Panc1 (cell line): ENCODE results near the gene RRM2. TPM values are rescaled to one million over a fixed set of nuclear protein-coding genes. Genes with fewer than 3 reads are reported as not detected.

Source experiments
- ATAC-seq: fragments of 200-7000 bp; cut with Tn5 transposase; 2 replicates; pipeline ENCODE4 v1.9.1; 2020; ENCODE audit warnings: mild to moderate bottlenecking, moderate library complexity
- BruUV-seq: library from RNA; stranded (reverse); fragments of 400-500 nt; replicated peaks from 2 replicates; lab custom pipeline; 2021; lab: Mats Ljungman, UMichigan
- CTCF ChIA-PET: fragments of 300-600 bp; sonication (Branson Sonifier 250); formaldehyde crosslinking; loops from one replicate; lab custom pipeline; 2022; ENCODE audit warnings: antibody characterized with exemption; lab: Charles Lee
- POLR2A ChIA-PET: fragments of 300-600 bp; sonication (Branson Sonifier 250); formaldehyde crosslinking; loops from one replicate; lab custom pipeline; 2022; ENCODE audit warnings: antibody characterized with exemption; lab: Charles Lee
- DNase-seq: peaks from one replicate; pipeline ENCODE4 v3.0.0-alpha.2; 2010; ENCODE audit warnings: low read depth, low spot score
- H3K27ac ChIP-seq: 2 replicates; pipeline ENCODE4 v1.5.1; 2011; ENCODE audit warnings: mild to moderate bottlenecking, low read length, inconsistent platforms
- H3K27me3 ChIP-seq: fragments of 200-500 bp; sonication (Bioruptor generic); 2 replicates; pipeline ENCODE4 v1.6.0; 2014; ENCODE audit warnings: low read length, inconsistent platforms; ENCODE audit not compliant: control insufficient read depth, insufficient read depth
- H3K36me3 ChIP-seq: fragments of 200-500 bp; sonication (Bioruptor generic); 2 replicates; pipeline ENCODE4 v1.5.1; 2014; ENCODE audit warnings: inconsistent platforms, mild to moderate bottlenecking, low read length, moderate library complexity; ENCODE audit not compliant: control insufficient read depth, insufficient read depth
- H3K4me1 ChIP-seq: 2 replicates; pipeline ENCODE4 v1.5.1; 2011; ENCODE audit warnings: inconsistent platforms, mild to moderate bottlenecking, low read length, moderate library complexity; ENCODE audit not compliant: control insufficient read depth, insufficient read depth
- H3K4me3 ChIP-seq, 2 experiments: 2 replicates each; pipeline ENCODE4 v1.5.1; 2011 to 2012; ENCODE audit warnings: low read depth in 2 of 2, low read length in 2 of 2, mild to moderate bottlenecking in 2 of 2, inconsistent platforms in 1 of 2, moderate library complexity in 1 of 2
- H3K9me3 ChIP-seq: fragments of 200-500 bp; sonication (Bioruptor generic); 2 replicates; pipeline ENCODE4 v1.5.1; 2014; ENCODE audit warnings: low read depth, mild to moderate bottlenecking, inconsistent platforms, low read length, moderate library complexity; ENCODE audit not compliant: control insufficient read depth, insufficient read depth
- POLR2AphosphoS5 ChIP-seq: IDR thresholded peaks from 2 replicates; pipeline ENCODE4 v1.6.1; 2012; ENCODE audit warnings: mild to moderate bottlenecking, low read depth, low read length, moderate library complexity
- REST ChIP-seq, 2 experiments: IDR thresholded peaks; 2 replicates each; pipeline ENCODE4 v1.6.1; 2011 to 2012; ENCODE audit warnings: low read depth in 2 of 2, control low read depth in 1 of 2, low read length in 1 of 2, mild to moderate bottlenecking in 1 of 2, moderate library complexity in 1 of 2; ENCODE audit not compliant: insufficient read depth in 1 of 2
- SIN3A ChIP-seq: IDR thresholded peaks from 2 replicates; pipeline ENCODE4 v1.6.1; 2012; ENCODE audit warnings: low read depth, mild to moderate bottlenecking, low read length, moderate library complexity, borderline replicate concordance; ENCODE audit not compliant: insufficient read depth
- TCF7L2 ChIP-seq: IDR thresholded peaks from 2 replicates; pipeline ENCODE4 v1.6.1; 2011; ENCODE audit warnings: mild to moderate bottlenecking, low read depth, low read length, inconsistent platforms
- in situ Hi-C: cut with HindIII; loops from 2 replicates; pipeline ENCODE4 v1.10.0; 2016; ENCODE audit warnings: low sequenced_read_pairs, low pct_unique_long_range_greater_than_20kb
- intact Hi-C: fragments of 100-400 bp; cut with micrococcal nuclease; formaldehyde crosslinking; loops from one replicate; pipeline ENCODE4 v1.10.0; 2022; ENCODE audit not compliant: unreplicated experiment
- total RNA-seq: library from RNA; stranded (reverse); gene quantifications from one replicate; pipeline ENCODE4 v1.2.1, GENCODE V29; 2021; ENCODE audit not compliant: unreplicated experiment
- TF ChIP-seq, protein P1 (sequence below): fragments of 450-650 bp; IDR thresholded peaks from 2 replicates; pipeline ENCODE4 v1.5.1; 2017; ENCODE audit warnings: mild to moderate bottlenecking

The RRM2 gene
- total RNA-seq, 1 experiment from 2014 or later: 294 TPM

- Histone ChIP-seq H3K9me3 (no peaks in the 10 kb centered on the region), H3K27ac (no peak overlapping the region), H3K4me1 (peaks cover 38% of the 10 kb centered on the region), H3K27me3 (no peaks in the 10 kb centered on the region), H3K36me3 (no peaks in the 10 kb centered on the region), H3K4me3 (no peak overlapping the region)
- intact Hi-C loops (no loop called here), in situ Hi-C loops (no loop called here)
- POLR2A ChIA-PET: interaction anchor here (0.5 kb wide), 1 partner anchor 280 kb away, joined by 7 read pairs; no protein-coding TSS in a partner anchor
- peak; percentile 43 for ATAC-seq
- no TSS peak for BruUV-seq
- TF ChIP-seq TCF7L2 (no peak), POLR2AphosphoS5 (peak; percentile 56)
- CTCF ChIA-PET: interaction anchor here (0.7 kb wide), 2 partner anchors 22 to 171 kb away, joined by 3 to 5 read pairs; no protein-coding TSS in a partner anchor
- DNase-seq: no peak
Observed at GRCh38 chr2:10136101-10136934, 13.8 kb downstream of the RRM2 start.

DNA sequence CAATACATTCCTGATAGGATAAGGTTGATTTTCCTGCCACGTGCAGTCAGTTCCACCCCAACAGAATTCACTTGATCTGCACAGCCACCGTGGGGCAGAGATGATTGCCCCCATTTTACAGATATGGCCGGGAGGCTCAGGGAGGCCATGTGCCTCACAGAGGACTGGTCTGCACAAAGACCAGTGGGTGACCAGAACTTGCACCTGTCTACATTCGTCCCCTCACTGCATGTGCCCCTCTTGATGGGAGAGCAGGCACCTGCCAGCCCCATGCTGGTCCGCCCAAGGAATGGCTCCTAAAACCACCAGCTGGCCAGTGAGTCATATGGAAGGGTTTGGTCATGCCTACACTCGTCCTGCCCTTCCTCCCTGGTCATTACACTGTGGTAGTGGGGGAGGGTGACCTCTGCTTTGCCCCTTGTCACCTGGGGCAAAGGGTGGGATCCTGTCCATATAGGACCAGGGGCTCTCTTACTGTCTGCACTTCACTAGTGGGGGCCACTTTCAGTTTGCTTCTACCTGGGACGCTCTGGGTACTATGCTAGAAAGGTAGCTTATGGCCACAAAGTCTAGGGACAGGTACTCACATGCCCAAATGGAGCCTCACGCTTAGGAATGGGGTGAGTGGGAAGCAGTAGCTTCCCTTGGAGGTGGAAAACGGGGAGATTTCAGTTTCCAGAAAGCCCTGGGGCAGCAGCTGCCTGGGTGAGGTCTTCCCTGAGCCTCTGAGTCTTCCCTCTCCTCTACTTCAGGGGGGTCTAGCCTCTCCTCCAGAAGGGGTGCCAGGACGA is 14.7 kb downstream of the RRM2 start:
- no peaks in the 10 kb centered on the region for H3K36me3 ChIP-seq
- peaks cover 35% of the 10 kb centered on the region for H3K4me1 ChIP-seq
- ChIA-PET CTCF (no interaction called here), POLR2A (interaction anchor here (0.5 kb wide), 1 partner anchor 279 kb away, joined by 7 read pairs; no protein-coding TSS in a partner anchor)
- peak; percentile 20 for ATAC-seq
- no peak overlapping the region for H3K4me3 ChIP-seq
- DNase-seq: no peak
- H3K9me3 ChIP-seq: no peaks in the 10 kb centered on the region
- intact Hi-C loops (no loop called here), in situ Hi-C loops (no loop called here)
- no peak overlapping the region for H3K27ac ChIP-seq
- no TSS peak for BruUV-seq
- TF ChIP-seq, protein P1, sequence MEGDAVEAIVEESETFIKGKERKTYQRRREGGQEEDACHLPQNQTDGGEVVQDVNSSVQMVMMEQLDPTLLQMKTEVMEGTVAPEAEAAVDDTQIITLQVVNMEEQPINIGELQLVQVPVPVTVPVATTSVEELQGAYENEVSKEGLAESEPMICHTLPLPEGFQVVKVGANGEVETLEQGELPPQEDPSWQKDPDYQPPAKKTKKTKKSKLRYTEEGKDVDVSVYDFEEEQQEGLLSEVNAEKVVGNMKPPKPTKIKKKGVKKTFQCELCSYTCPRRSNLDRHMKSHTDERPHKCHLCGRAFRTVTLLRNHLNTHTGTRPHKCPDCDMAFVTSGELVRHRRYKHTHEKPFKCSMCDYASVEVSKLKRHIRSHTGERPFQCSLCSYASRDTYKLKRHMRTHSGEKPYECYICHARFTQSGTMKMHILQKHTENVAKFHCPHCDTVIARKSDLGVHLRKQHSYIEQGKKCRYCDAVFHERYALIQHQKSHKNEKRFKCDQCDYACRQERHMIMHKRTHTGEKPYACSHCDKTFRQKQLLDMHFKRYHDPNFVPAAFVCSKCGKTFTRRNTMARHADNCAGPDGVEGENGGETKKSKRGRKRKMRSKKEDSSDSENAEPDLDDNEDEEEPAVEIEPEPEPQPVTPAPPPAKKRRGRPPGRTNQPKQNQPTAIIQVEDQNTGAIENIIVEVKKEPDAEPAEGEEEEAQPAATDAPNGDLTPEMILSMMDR: no peak
- TF ChIP-seq SIN3A: 0 out of 2 replicates have a peak, but pooled peaks have one; percentile 32
- TF ChIP-seq TCF7L2: no peak
- TF ChIP-seq POLR2AphosphoS5: peak; percentile 64
- TF ChIP-seq REST (IDR thresholded peaks at IDR 0.05; ENCODE audit: insufficient read depth in 1 of 2, low read depth in 2 of 2, low read length in 1 of 2): no peak
- no peaks in the 10 kb centered on the region for H3K27me3 ChIP-seq
